Cardiac muscle cell (in vitro differentiated cells and primary cell): ENCODE results near the gene SLC9A9. TPM values are rescaled to one million over a fixed set of nuclear protein-coding genes. Genes with fewer than 3 reads are reported as not detected.

ENCODE experiments used
- DNase-seq, 2 donors: peaks; one replicate each; pipeline versions ENCODE4 v3.0.0 to v3.0.0-alpha.2; 2010 to 2017; ENCODE audit warnings: low read depth in 1 of 2, low spot score in 1 of 2
- H3K27ac ChIP-seq: fragments of 200-600 bp; sonication (generic); 2 replicates; pipeline ENCODE4 v1.5.1; 2016
- H3K27me3 ChIP-seq: fragments of 200-600 bp; sonication (generic); 2 replicates; pipeline ENCODE4 v1.6.0; 2016; ENCODE audit warnings: control low read depth
- H3K36me3 ChIP-seq: fragments of 200-600 bp; sonication (generic); 2 replicates; pipeline ENCODE4 v1.5.1; 2016; ENCODE audit warnings: control low read depth
- H3K4me1 ChIP-seq: fragments of 200-600 bp; sonication (generic); 2 replicates; pipeline ENCODE4 v1.8.1; 2017; ENCODE audit warnings: low read depth, mild to moderate bottlenecking, mixed run types
- H3K4me3 ChIP-seq: fragments of 200-600 bp; sonication (generic); 2 replicates; pipeline ENCODE4 v1.5.1; 2016; ENCODE audit warnings: mild to moderate bottlenecking
- H3K9me3 ChIP-seq: fragments of 200-600 bp; sonication (generic); 2 replicates; pipeline ENCODE4 v1.5.1; 2017; ENCODE audit warnings: low read depth, mild to moderate bottlenecking, control low read depth
- polyA plus RNA-seq: library from polyadenylated mRNA; unstranded; fragments of >200 nt; fragmentation: Nextera tagmentation; extraction: Ambion mirVana; gene quantifications from 2 replicates; pipeline ENCODE4 v1.2.1, GENCODE V29; 2016
- total RNA-seq: library from RNA; depleted of rRNA; stranded (reverse); fragments of >200 nt; gene quantifications from 2 replicates; pipeline ENCODE4 v1.2.3, GENCODE V29; 2016
- TF ChIP-seq, protein P1 (sequence below): IDR thresholded peaks from 2 replicates; pipeline ENCODE4 v1.5.1; 2012; ENCODE audit warnings: low read depth, mild to moderate bottlenecking, low read length

Gene SLC9A9
- total and polyA plus RNA-seq, 2 experiments from 2014 or later: 0.73 to 1.5 TPM

DNA sequence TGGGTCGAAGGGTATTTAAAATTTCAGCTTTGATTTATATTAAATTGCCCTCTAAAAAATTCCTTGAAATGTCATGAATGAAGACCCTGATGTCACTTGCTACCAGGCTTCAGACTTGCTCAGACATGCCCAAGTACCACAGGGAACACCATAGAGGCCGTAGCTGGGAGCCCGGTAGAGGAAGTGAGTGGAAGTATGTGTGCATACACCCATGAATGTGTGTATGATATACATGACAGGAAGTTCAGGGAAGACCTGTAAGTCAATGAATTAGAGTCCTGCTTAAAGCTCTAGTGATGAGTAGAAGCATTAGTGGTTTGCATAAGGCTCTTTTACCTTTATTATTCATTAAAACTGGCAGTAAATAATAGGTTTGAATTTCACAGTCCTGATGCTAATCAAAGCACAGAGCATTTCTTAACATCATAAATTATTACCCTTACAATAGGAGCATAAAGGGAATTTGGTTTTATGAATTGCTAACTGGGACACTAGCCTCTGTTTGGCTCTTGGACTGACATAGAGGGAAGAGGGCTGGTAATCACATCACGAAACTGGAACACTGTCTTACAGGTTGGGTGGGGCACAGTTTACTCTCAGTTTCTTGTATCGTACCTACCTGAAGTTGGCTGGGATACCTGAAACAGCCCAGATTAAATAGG lies 584.3 kb downstream of the SLC9A9 start:
- no peak for DNase-seq
- H3K4me1 ChIP-seq: no peaks in the 10 kb centered on the region
- TF ChIP-seq, protein P1, sequence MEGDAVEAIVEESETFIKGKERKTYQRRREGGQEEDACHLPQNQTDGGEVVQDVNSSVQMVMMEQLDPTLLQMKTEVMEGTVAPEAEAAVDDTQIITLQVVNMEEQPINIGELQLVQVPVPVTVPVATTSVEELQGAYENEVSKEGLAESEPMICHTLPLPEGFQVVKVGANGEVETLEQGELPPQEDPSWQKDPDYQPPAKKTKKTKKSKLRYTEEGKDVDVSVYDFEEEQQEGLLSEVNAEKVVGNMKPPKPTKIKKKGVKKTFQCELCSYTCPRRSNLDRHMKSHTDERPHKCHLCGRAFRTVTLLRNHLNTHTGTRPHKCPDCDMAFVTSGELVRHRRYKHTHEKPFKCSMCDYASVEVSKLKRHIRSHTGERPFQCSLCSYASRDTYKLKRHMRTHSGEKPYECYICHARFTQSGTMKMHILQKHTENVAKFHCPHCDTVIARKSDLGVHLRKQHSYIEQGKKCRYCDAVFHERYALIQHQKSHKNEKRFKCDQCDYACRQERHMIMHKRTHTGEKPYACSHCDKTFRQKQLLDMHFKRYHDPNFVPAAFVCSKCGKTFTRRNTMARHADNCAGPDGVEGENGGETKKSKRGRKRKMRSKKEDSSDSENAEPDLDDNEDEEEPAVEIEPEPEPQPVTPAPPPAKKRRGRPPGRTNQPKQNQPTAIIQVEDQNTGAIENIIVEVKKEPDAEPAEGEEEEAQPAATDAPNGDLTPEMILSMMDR: no peak
- H3K27ac ChIP-seq: no peak overlapping the region
- H3K27me3 ChIP-seq: no peaks in the 10 kb centered on the region
- no peak overlapping the region for H3K4me3 ChIP-seq
- no peaks in the 10 kb centered on the region for H3K9me3 ChIP-seq
- no peaks in the 10 kb centered on the region for H3K36me3 ChIP-seq

GRCh38 chr3:143261848-143262247 lies 586.4 kb downstream of the SLC9A9 start:
- Histone ChIP-seq H3K27me3 (no peaks in the 10 kb centered on the region), H3K36me3 (no peaks in the 10 kb centered on the region), H3K4me3 (no peak overlapping the region), H3K27ac (no peak overlapping the region), H3K9me3 (no peaks in the 10 kb centered on the region), H3K4me1 (no peaks in the 10 kb centered on the region)
- TF ChIP-seq, protein P1: no peak
- no peak for DNase-seq

GRCh38 chr3:143258692-143259091 lies 589.6 kb downstream of the SLC9A9 start:
- TF ChIP-seq, protein P1: no peak
- DNase-seq: no peak
- no peaks in the 10 kb centered on the region for H3K4me1 ChIP-seq
- no peak overlapping the region for H3K4me3 ChIP-seq
- H3K9me3 ChIP-seq: no peaks in the 10 kb centered on the region
- H3K27me3 ChIP-seq: no peaks in the 10 kb centered on the region
- no peaks in the 10 kb centered on the region for H3K36me3 ChIP-seq
- no peak overlapping the region for H3K27ac ChIP-seq

GRCh38 chr3:143256416-143256815 lies 591.9 kb downstream of the SLC9A9 start:
- DNase-seq: no peak
- Histone ChIP-seq H3K4me1 (no peaks in the 10 kb centered on the region), H3K36me3 (no peaks in the 10 kb centered on the region), H3K4me3 (no peak overlapping the region), H3K27ac (no peak overlapping the region), H3K27me3 (no peaks in the 10 kb centered on the region), H3K9me3 (no peaks in the 10 kb centered on the region)
- TF ChIP-seq, protein P1: no peak

GRCh38 chr3:143255739-143256138 lies 592.5 kb downstream of the SLC9A9 start:
- Histone ChIP-seq H3K9me3 (no peaks in the 10 kb centered on the region), H3K4me3 (no peak overlapping the region), H3K36me3 (no peaks in the 10 kb centered on the region), H3K27ac (no peak overlapping the region), H3K4me1 (no peaks in the 10 kb centered on the region), H3K27me3 (no peaks in the 10 kb centered on the region)
- no peak for DNase-seq
- TF ChIP-seq, protein P1: no peak
